ENCODE measurements around the gene FSTL5.

- TF ChIP-seq, protein P1, sequence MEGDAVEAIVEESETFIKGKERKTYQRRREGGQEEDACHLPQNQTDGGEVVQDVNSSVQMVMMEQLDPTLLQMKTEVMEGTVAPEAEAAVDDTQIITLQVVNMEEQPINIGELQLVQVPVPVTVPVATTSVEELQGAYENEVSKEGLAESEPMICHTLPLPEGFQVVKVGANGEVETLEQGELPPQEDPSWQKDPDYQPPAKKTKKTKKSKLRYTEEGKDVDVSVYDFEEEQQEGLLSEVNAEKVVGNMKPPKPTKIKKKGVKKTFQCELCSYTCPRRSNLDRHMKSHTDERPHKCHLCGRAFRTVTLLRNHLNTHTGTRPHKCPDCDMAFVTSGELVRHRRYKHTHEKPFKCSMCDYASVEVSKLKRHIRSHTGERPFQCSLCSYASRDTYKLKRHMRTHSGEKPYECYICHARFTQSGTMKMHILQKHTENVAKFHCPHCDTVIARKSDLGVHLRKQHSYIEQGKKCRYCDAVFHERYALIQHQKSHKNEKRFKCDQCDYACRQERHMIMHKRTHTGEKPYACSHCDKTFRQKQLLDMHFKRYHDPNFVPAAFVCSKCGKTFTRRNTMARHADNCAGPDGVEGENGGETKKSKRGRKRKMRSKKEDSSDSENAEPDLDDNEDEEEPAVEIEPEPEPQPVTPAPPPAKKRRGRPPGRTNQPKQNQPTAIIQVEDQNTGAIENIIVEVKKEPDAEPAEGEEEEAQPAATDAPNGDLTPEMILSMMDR (IDR thresholded peaks at IDR 0.05), result no peak
- no peak for TF ChIP-seq POLR2AphosphoS5 (IDR thresholded peaks at IDR 0.05)
- TF ChIP-seq EP300 (IDR thresholded peaks at IDR 0.05), result no peak
Observed at GRCh38 chr4:161704653-161705052, 459.1 kb downstream of the FSTL5 start.

All from suprapubic skin (tissue), 4 donors.